Thyroid gland (tissue), 4 donors: ENCODE measurements around the gene STK11IP.

Experiments used
- CTCF ChIP-seq, 6 experiments: fragments of 200-600 bp in 3 of 6; fragments of 450-650 bp in 3 of 6; sonication (generic) in 3 of 6; IDR thresholded peaks; one replicate each; pipeline ENCODE4 v1.5.1; 2016 to 2019; ENCODE audit warnings: antibody characterized with exemption in 6 of 6, mild to moderate bottlenecking in 2 of 6, inconsistent platforms in 1 of 6, moderate library complexity in 1 of 6
- POLR2A ChIP-seq, 2 donors: fragments of 450-650 bp; IDR thresholded peaks; one replicate each; pipeline ENCODE4 v1.6.1; 2017; ENCODE audit warnings: antibody characterized with exemption in 2 of 2, mild to moderate bottlenecking in 2 of 2, moderate library complexity in 1 of 2

- TF ChIP-seq CTCF (IDR thresholded peaks at IDR 0.05) = no peak
- no peak for TF ChIP-seq POLR2A (IDR thresholded peaks at IDR 0.05)
These were observed 36.8 kb upstream of the STK11IP start for GRCh38 chr2:219560893-219561178.
